GM12891 (cell line): ENCODE data around the gene KRTAP19-5.

Source experiments
- POLR2A ChIP-seq: IDR thresholded peaks from 2 replicates; pipeline ENCODE4 v1.6.1; 2011; ENCODE audit warnings: low read depth, low read length, control low read depth
- POLR2AphosphoS5 ChIP-seq: IDR thresholded peaks from 2 replicates; pipeline ENCODE4 v1.6.1; 2011; ENCODE audit warnings: low read depth, low read length, control low read depth

- TF ChIP-seq POLR2A (no peak), POLR2AphosphoS5 (no peak)
Observed at GRCh38 chr21:30480145-30480544, 21.8 kb downstream of the KRTAP19-5 start, which contains the start of gene KRTAP19-1.
